ENCODE results near the gene VPS72. TPM values are rescaled to one million over a fixed set of nuclear protein-coding genes. Genes with fewer than 3 reads are reported as not detected.
A peak's percentile ranks its signal among the peaks of the same experiment; 100 is the strongest.

The VPS72 gene
- total RNA-seq, 4 donors from 2014 or later = 21.5 to 26.9 (median 24.4) TPM

- Histone ChIP-seq H3K36me3 (peaks cover 0 to 13% (median 0%) of the 10 kb centered on the region in 3 donors), H3K27ac (no peak overlapping the region), H3K4me1 (peaks cover 0 to 8% (median 3%) of the 10 kb centered on the region in 4 donors), H3K4me3 (no peak overlapping the region), H3K27me3 (no peaks in the 10 kb centered on the region), H3K9me3 (no peaks in the 10 kb centered on the region)
- no peak for DNase-seq
- TF ChIP-seq POLR2A (IDR thresholded peaks at IDR 0.05) = no peak
- no peak for TF ChIP-seq CTCF (IDR thresholded peaks at IDR 0.05)
Observed at GRCh38 chr1:151134991-151135390, 55.0 kb downstream of the VPS72 start.

GRCh38 chr1:151134396-151134795, 55.6 kb downstream of the VPS72 start:
- no peak overlapping the region for H3K27ac ChIP-seq
- H3K4me3 ChIP-seq = no peak overlapping the region
- H3K9me3 ChIP-seq = no peaks in the 10 kb centered on the region
- no peak for DNase-seq
- peaks cover 0 to 13% (median 0%) of the 10 kb centered on the region in 3 donors for H3K36me3 ChIP-seq
- no peak for TF ChIP-seq CTCF (IDR thresholded peaks at IDR 0.05)
- peaks cover 0 to 8% (median 3%) of the 10 kb centered on the region in 4 donors for H3K4me1 ChIP-seq
- H3K27me3 ChIP-seq = no peaks in the 10 kb centered on the region

GRCh38 chr1:151133018-151133806, 56.8 kb downstream of the VPS72 start:
- TF ChIP-seq CTCF (IDR thresholded peaks at IDR 0.05) (no peak), POLR2A (IDR thresholded peaks at IDR 0.05) (no peak)
- peaks cover 0 to 13% (median 0%) of the 10 kb centered on the region in 3 donors for H3K36me3 ChIP-seq
- peaks cover 0 to 8% (median 3%) of the 10 kb centered on the region in 4 donors for H3K4me1 ChIP-seq
- DNase-seq = no peak
- H3K9me3 ChIP-seq = no peaks in the 10 kb centered on the region
- no peaks in the 10 kb centered on the region for H3K27me3 ChIP-seq
- peak overlapping the region in 1 of 4 donors; percentile 10 for H3K27ac ChIP-seq
- H3K4me3 ChIP-seq = no peak overlapping the region

- TF ChIP-seq POLR2A (IDR thresholded peaks at IDR 0.05) = no peak
- TF ChIP-seq CTCF (IDR thresholded peaks at IDR 0.05) = no peak
- DNase-seq = no peak
- no peak overlapping the region for H3K27ac ChIP-seq
- H3K27me3 ChIP-seq = no peaks in the 10 kb centered on the region
- H3K4me3 ChIP-seq = peak overlapping the region in 1 of 4 donors; percentile 45
- H3K36me3 ChIP-seq = peaks cover 0 to 13% (median 0%) of the 10 kb centered on the region in 3 donors
- peaks cover 0 to 8% (median 3%) of the 10 kb centered on the region in 4 donors for H3K4me1 ChIP-seq
- H3K9me3 ChIP-seq = no peaks in the 10 kb centered on the region
Observed at GRCh38 chr1:151132335-151133017, 57.5 kb downstream of the VPS72 start.

GRCh38 chr1:151131701-151132334, 58.2 kb downstream of the VPS72 start:
- Histone ChIP-seq H3K4me1 (peaks cover 0 to 8% (median 3%) of the 10 kb centered on the region in 4 donors), H3K36me3 (peaks cover 0 to 12% (median 0%) of the 10 kb centered on the region in 3 donors), H3K9me3 (no peaks in the 10 kb centered on the region), H3K4me3 (peak overlapping the region; percentile 25 to 46 (median 40)), H3K27me3 (no peaks in the 10 kb centered on the region), H3K27ac (peak overlapping the region in 2 of 4 donors; percentile 7 to 27)
- DNase-seq = no peak
- TF ChIP-seq CTCF (IDR thresholded peaks at IDR 0.05) (no peak), POLR2A (IDR thresholded peaks at IDR 0.05) (no peak)
